Endothelial cell (in vitro differentiated cells): ENCODE results near the gene ZNF697. TPM values are rescaled to one million over a fixed set of nuclear protein-coding genes. Genes with fewer than 3 reads are reported as not detected.
"Not testable (repeated sequence)": the region's sequence is repeated elsewhere in the genome, so short reads cannot be mapped to it uniquely, and the experiment has no call there.

Experiments
- DNase-seq: peaks from one replicate; pipeline ENCODE4 v3.0.0; 2021; ENCODE audit warnings: low spot score
- H3K27ac Mint-ChIP-seq: one replicate; pipeline ENCODE4 v1.8.0; 2021; ENCODE audit warnings: mixed read lengths, inconsistent platforms; ENCODE audit not compliant: unreplicated experiment
- H3K27me3 Mint-ChIP-seq: one replicate; pipeline ENCODE4 v1.8.0; 2021; ENCODE audit warnings: mild to moderate bottlenecking, moderate library complexity, mixed read lengths, inconsistent platforms; ENCODE audit not compliant: unreplicated experiment
- H3K36me3 Mint-ChIP-seq: one replicate; pipeline ENCODE4 v1.8.0; 2021; ENCODE audit warnings: mild to moderate bottlenecking, low read depth, mixed read lengths, inconsistent platforms; ENCODE audit not compliant: unreplicated experiment
- H3K4me1 Mint-ChIP-seq: one replicate; pipeline ENCODE4 v1.8.0; 2021; ENCODE audit warnings: mild to moderate bottlenecking, mixed read lengths, inconsistent platforms; ENCODE audit not compliant: unreplicated experiment
- H3K4me3 Mint-ChIP-seq: one replicate; pipeline ENCODE4 v1.8.0; 2021; ENCODE audit warnings: mild to moderate bottlenecking, mixed read lengths, inconsistent platforms; ENCODE audit not compliant: unreplicated experiment
- H3K9me3 Mint-ChIP-seq: one replicate; pipeline ENCODE4 v1.8.0; 2021; ENCODE audit warnings: mixed read lengths, inconsistent platforms; ENCODE audit not compliant: unreplicated experiment
- CTCF ChIP-seq: fragments of 200-600 bp; sonication (generic); IDR thresholded peaks from one replicate; pipeline ENCODE4 v1.5.0; 2021; ENCODE audit warnings: antibody characterized with exemption; ENCODE audit not compliant: unreplicated experiment
- total RNA-seq: library from RNA; stranded (reverse); fragmentation: NEBNext Ultra II Directional; extraction: Animal tissue kit (Norgen Biotek cat#: 25700); gene quantifications from one replicate; pipeline ENCODE4 v1.2.1, GENCODE V29; 2021; ENCODE audit not compliant: unreplicated experiment

Gene ZNF697
- total RNA-seq, 1 donor from 2014 or later = 13.3 TPM

DNA sequence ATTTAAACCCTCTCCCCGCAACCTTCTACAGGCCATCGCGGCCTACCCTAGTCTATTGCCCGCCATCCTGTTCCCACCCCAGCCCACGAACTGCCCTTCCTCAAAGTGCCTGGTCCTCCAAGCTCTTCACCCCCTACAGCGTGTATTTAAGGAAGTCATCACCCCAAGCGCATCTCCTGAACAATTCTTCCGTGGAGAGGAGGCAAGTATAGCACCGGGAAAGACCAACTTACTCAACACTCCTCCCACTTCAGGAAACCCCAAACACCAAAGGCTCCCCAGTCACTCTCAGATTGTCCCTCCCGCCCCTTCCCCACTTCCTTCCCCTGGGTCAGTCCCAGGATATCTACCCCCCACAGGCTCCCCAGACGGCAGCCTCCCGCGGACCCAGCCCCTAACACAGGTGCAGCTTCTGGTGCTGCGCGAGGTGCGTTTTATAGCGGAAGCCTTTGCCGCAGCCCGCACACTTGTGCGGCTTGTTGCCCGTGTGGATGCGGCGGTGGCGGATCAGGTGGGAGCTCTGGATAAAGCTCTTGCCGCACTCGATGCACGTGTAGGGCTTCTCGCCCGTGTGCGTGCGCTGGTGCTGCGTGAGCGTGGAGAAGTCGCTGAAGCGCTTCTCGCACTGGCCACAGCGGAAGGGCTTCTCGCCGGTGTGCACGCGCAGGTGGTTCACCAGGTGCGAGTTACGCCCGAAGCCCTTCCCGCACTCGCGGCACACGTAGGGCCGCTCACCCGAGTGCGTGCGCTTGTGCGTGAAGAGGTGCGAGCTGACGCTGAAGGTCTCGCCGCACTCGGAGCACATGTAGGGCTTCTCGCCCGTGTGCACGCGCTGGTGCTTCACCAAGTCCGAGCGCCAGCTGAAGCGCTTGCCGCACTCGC, 25.5 kb downstream of the ZNF697 start:
- peaks cover 14% of the 10 kb centered on the region for H3K27me3 Mint-ChIP-seq
- H3K9me3 Mint-ChIP-seq = no peaks in the 10 kb centered on the region
- TF ChIP-seq CTCF = no peak
- no peak for DNase-seq
- peaks cover 15% of the 10 kb centered on the region for H3K36me3 Mint-ChIP-seq
- no peak overlapping the region for H3K27ac Mint-ChIP-seq
- H3K4me3 Mint-ChIP-seq = peak overlapping the region; percentile 13
- H3K4me1 Mint-ChIP-seq = peaks cover 20% of the 10 kb centered on the region

- no peak overlapping the region for H3K27ac Mint-ChIP-seq
- H3K36me3 Mint-ChIP-seq = peaks cover 15% of the 10 kb centered on the region
- no peak overlapping the region for H3K4me3 Mint-ChIP-seq
- H3K9me3 Mint-ChIP-seq = no peaks in the 10 kb centered on the region
- H3K27me3 Mint-ChIP-seq = peaks cover 14% of the 10 kb centered on the region
- no peak for TF ChIP-seq CTCF
- peaks cover 26% of the 10 kb centered on the region for H3K4me1 Mint-ChIP-seq
- no peak for DNase-seq
Measured at GRCh38 chr1:119621705-119622104, 26.4 kb downstream of the ZNF697 start.

- no peak for DNase-seq
- no peak for TF ChIP-seq CTCF
- Mint-ChIP-seq H3K4me1 (peaks cover 23% of the 10 kb centered on the region), H3K4me3 (no peak overlapping the region), H3K9me3 (no peaks in the 10 kb centered on the region), H3K27ac (no peak overlapping the region), H3K27me3 (peaks cover 8% of the 10 kb centered on the region), H3K36me3 (peaks cover 8% of the 10 kb centered on the region)
Measured at GRCh38 chr1:119617751-119618691, 30.0 kb downstream of the ZNF697 start.

- peaks cover 18% of the 10 kb centered on the region for H3K4me1 Mint-ChIP-seq
- H3K27me3 Mint-ChIP-seq, H3K36me3 Mint-ChIP-seq, DNase-seq, H3K27ac Mint-ChIP-seq, H3K4me3 Mint-ChIP-seq, H3K9me3 Mint-ChIP-seq: not testable (repeated sequence)
Measured at GRCh38 chr1:119616748-119617147, 31.3 kb downstream of the ZNF697 start.

GRCh38 chr1:119615100-119615499, 33.0 kb downstream of the ZNF697 start:
- not testable (repeated sequence) for H3K36me3 Mint-ChIP-seq, DNase-seq, H3K27me3 Mint-ChIP-seq, H3K4me3 Mint-ChIP-seq, H3K9me3 Mint-ChIP-seq, H3K27ac Mint-ChIP-seq
- peaks cover 20% of the 10 kb centered on the region for H3K4me1 Mint-ChIP-seq
